ENCODE results near the gene METRNL. TPM values are rescaled to one million over a fixed set of nuclear protein-coding genes. Genes with fewer than 3 reads are reported as not detected.
A peak's percentile ranks its signal among the peaks of the same experiment; 100 is the strongest.

The METRNL gene
- total and polyA plus RNA-seq, 8 donors = 11.1 to 28.3 (median 18.0) TPM

- 86 to 88% methylated on average over 13 of the region's 13 CpGs for WGBS, 2 donors
- DNase-seq = no peak
These were observed 9.0 kb downstream of the METRNL start for GRCh38 chr17:83088451-83088850.

GRCh38 chr17:83088909-83089308 lies 9.5 kb downstream of the METRNL start:
- FAIRE-seq (no peak), ATAC-seq (no peak), DNase-seq (no peak)
- H3K9me3 ChIP-seq = no peaks in the 10 kb centered on the region
- no peak overlapping the region for H3K4me3 ChIP-seq
- H3K36me3 ChIP-seq = no peaks in the 10 kb centered on the region
- intact Hi-C loops (cut with DNase I) = no loop called here
- H3K27ac ChIP-seq = no peak overlapping the region
- peaks cover 11 to 17% (median 17%) of the 10 kb centered on the region in 3 donors for H3K4me1 ChIP-seq
- no peaks in the 10 kb centered on the region for H3K27me3 ChIP-seq
- 78 to 79% methylated on average over 12 to 15 of the region's 15 CpGs for WGBS, 2 donors
- TF ChIP-seq CTCF (IDR thresholded peaks at IDR 0.05) = no peak

More at GRCh38 chr17:83088451-83088850, 9.0 kb downstream of the METRNL start:
- Histone ChIP-seq H3K9me3 (no peaks in the 10 kb centered on the region), H3K4me3 (no peak overlapping the region), H3K27me3 (no peaks in the 10 kb centered on the region), H3K36me3 (no peaks in the 10 kb centered on the region), H3K4me1 (peaks cover 11 to 19% (median 17%) of the 10 kb centered on the region in 3 donors), H3K27ac (no peak overlapping the region)
- TF ChIP-seq CTCF (IDR thresholded peaks at IDR 0.05) = no peak
- FAIRE-seq = no peak
- no peak for ATAC-seq
- intact Hi-C loops (cut with DNase I) = no loop called here

GRCh38 chr17:83089328-83090132 lies 10.1 kb downstream of the METRNL start:
- Histone ChIP-seq H3K4me1 (peaks cover 11 to 17% (median 15%) of the 10 kb centered on the region in 3 donors), H3K27me3 (no peaks in the 10 kb centered on the region), H3K9me3 (no peaks in the 10 kb centered on the region), H3K36me3 (peaks cover 0 to 3% (median 0%) of the 10 kb centered on the region in 3 donors), H3K4me3 (no peak overlapping the region), H3K27ac (peak overlapping the region in 2 of 4 donors; percentile 17 to 42)
- no peak for FAIRE-seq
- intact Hi-C loops (cut with DNase I) = no loop called here
- TF ChIP-seq CTCF (IDR thresholded peaks at IDR 0.05) = no peak
- no peak for ATAC-seq
- WGBS, 2 donors = 71 to 72% methylated on average over 43 to 47 of the region's 47 CpGs
- no peak for DNase-seq

GRCh38 chr17:83090444-83091256 lies 11.2 kb downstream of the METRNL start:
- intact Hi-C loops (cut with DNase I) = no loop called here
- Histone ChIP-seq H3K9me3 (no peaks in the 10 kb centered on the region), H3K27ac (peak overlapping the region; percentile 83 to 90 (median 85)), H3K27me3 (no peaks in the 10 kb centered on the region), H3K36me3 (peaks cover 0 to 15% (median 5%) of the 10 kb centered on the region in 3 donors), H3K4me3 (peak overlapping the region in 1 of 4 donors; percentile 13), H3K4me1 (peaks cover 11 to 17% (median 15%) of the 10 kb centered on the region in 3 donors)
- no peak for FAIRE-seq
- ATAC-seq = no peak
- no peak for TF ChIP-seq CTCF (IDR thresholded peaks at IDR 0.05)
- 54 to 67% methylated on average over 27 to 32 of the region's 32 CpGs for WGBS, 2 donors
- DNase-seq = no peak

All from pancreas (tissue), 10 donors.